PC-9 (cell line): ENCODE results near the gene CDKN1C.

Source experiments
- CTCF ChIP-seq: fragments of 200-600 bp; sonication (generic); conservative IDR thresholded peaks from 2 replicates; pipeline ENCODE4 v1.6.1; 2017; ENCODE audit warnings: mixed run types, antibody characterized with exemption, mild to moderate bottlenecking, moderate library complexity
- EZH2 ChIP-seq: fragments of 200-600 bp; sonication (generic); IDR thresholded peaks from 2 replicates; pipeline ENCODE4 v1.8.0; 2017; ENCODE audit warnings: antibody characterized with exemption, low read depth

- no peak for TF ChIP-seq CTCF
- no peak for TF ChIP-seq EZH2
Observed at GRCh38 chr11:2933375-2934020, 47.9 kb upstream of the CDKN1C start.
